CD4-positive, alpha-beta T cell (primary cell): ENCODE measurements around the gene ATP11A. TPM values are rescaled to one million over a fixed set of nuclear protein-coding genes. Genes with fewer than 3 reads are reported as not detected.

ENCODE experiments used
- ATAC-seq: fragments of 200-7000 bp; cut with Tn5 transposase; one replicate; pipeline ENCODE4 v1.10.0; 2022; ENCODE audit warnings: mild to moderate bottlenecking; ENCODE audit not compliant: poor library complexity
- CTCF ChIA-PET: fragments of 350-600 bp; sonication (Branson Sonifier 250); formaldehyde crosslinking; loops from one replicate; lab custom pipeline; 2021; ENCODE audit warnings: antibody characterized with exemption, inconsistent platforms; lab: Charles Lee
- POLR2A ChIA-PET: fragments of 350-600 bp; sonication (Branson Sonifier 250); formaldehyde crosslinking; loops from one replicate; lab custom pipeline; 2021; ENCODE audit warnings: antibody characterized with exemption, inconsistent platforms; lab: Charles Lee
- DNase-seq, 14 experiments: peaks; one replicate each; pipeline ENCODE4 v3.0.0-alpha.2; 2013 to 2020; ENCODE audit warnings: mixed read lengths in 2 of 14
- H3K27ac ChIP-seq, 2 donors: one replicate each; pipeline versions ENCODE4 v1.5.1 to v1.7.0; 2013; ENCODE audit warnings: low read length in 2 of 2, low read depth in 1 of 2, mild to moderate bottlenecking in 1 of 2
- H3K27me3 ChIP-seq, 2 experiments: 1 replicate in 1 of 2; 2 replicates in 1 of 2; pipeline versions ENCODE4 v1.6.1 to v1.7.0; 2013; ENCODE audit warnings: low read length in 2 of 2, control low read depth in 1 of 2, mild to moderate bottlenecking in 1 of 2, moderate library complexity in 1 of 2; ENCODE audit not compliant: insufficient read depth in 2 of 2, control insufficient read depth in 1 of 2
- H3K36me3 ChIP-seq: one replicate; pipeline ENCODE4 v1.6.1; 2013; ENCODE audit warnings: low read length, control low read depth; ENCODE audit not compliant: insufficient read depth
- H3K4me1 ChIP-seq: one replicate; pipeline ENCODE4 v1.6.1; 2013; ENCODE audit warnings: low read length, control low read depth; ENCODE audit not compliant: insufficient read depth
- H3K4me3 ChIP-seq: one replicate; pipeline ENCODE4 v1.5.1; 2013; ENCODE audit warnings: mild to moderate bottlenecking, low read length, moderate library complexity
- H3K9me3 ChIP-seq, 2 experiments: 1 replicate in 1 of 2; 2 replicates in 1 of 2; pipeline versions ENCODE4 v1.6.1 to v1.7.0; 2013; ENCODE audit warnings: low read length in 2 of 2, mild to moderate bottlenecking in 2 of 2, control low read depth in 1 of 2, moderate library complexity in 1 of 2; ENCODE audit not compliant: control insufficient read depth in 1 of 2, insufficient read depth in 1 of 2
- H3K27ac Mint-ChIP-seq: one replicate; pipeline ENCODE4 v1.8.0; 2020; ENCODE audit warnings: mixed read lengths
- H3K27me3 Mint-ChIP-seq: one replicate; pipeline ENCODE4 v1.8.0; 2021; ENCODE audit warnings: mixed read lengths
- H3K36me3 Mint-ChIP-seq: one replicate; pipeline ENCODE4 v1.8.0; 2021; ENCODE audit warnings: low read depth, mixed read lengths
- H3K4me1 Mint-ChIP-seq: one replicate; pipeline ENCODE4 v1.8.0; 2021; ENCODE audit warnings: low read depth, mixed read lengths
- H3K4me3 Mint-ChIP-seq: one replicate; pipeline ENCODE4 v1.8.0; 2020; ENCODE audit warnings: mild to moderate bottlenecking, mixed read lengths
- H3K9me3 Mint-ChIP-seq: one replicate; pipeline ENCODE4 v1.8.0; 2020; ENCODE audit warnings: mixed read lengths
- CTCF ChIP-seq: fragments of 200-600 bp; IDR thresholded peaks from one replicate; pipeline ENCODE4 v1.8.0; 2022; ENCODE audit warnings: antibody characterized with exemption, mild to moderate bottlenecking
- intact Hi-C, 2 experiments: fragments of 100-400 bp; cut with DNase I in 1 of 2; cut with micrococcal nuclease in 1 of 2; formaldehyde crosslinking; loops; one replicate each; pipeline versions ENCODE4 v1.15.1 to v1.9.0; 2023 to 2025; cut with DNase I, micrococcal nuclease
- total RNA-seq, 174 experiments: library from RNA in 2 of 174; stranded (reverse) in 2 of 174; gene quantifications; one replicate each; pipeline ENCODE4 v1.2.3 and lab custom pipeline; 2021 to 2026

ATP11A gene
- total RNA-seq, 2 experiments from 2014 or later = 56.7 to 66.8 TPM

GRCh38 chr13:112844411-112844810, 154.6 kb downstream of the ATP11A start:
- no peak for ATAC-seq
- Mint-ChIP-seq H3K4me1 (no peaks in the 10 kb centered on the region), H3K9me3 (no peaks in the 10 kb centered on the region), H3K36me3 (peaks cover 61% of the 10 kb centered on the region), H3K4me3 (no peak overlapping the region), H3K27me3 (no peaks in the 10 kb centered on the region), H3K27ac (no peak overlapping the region)
- no peak for DNase-seq
- intact Hi-C loops = no loop called here
- H3K27ac ChIP-seq = no peak overlapping the region
- ChIA-PET CTCF (no interaction called here), POLR2A (no interaction called here)
- TF ChIP-seq CTCF = no peak
- H3K27me3 ChIP-seq = no peaks in the 10 kb centered on the region
- no peak overlapping the region for H3K4me3 ChIP-seq
- H3K9me3 ChIP-seq = peaks cover 0 to 6% of the 10 kb centered on the region in 2 experiments
- no peaks in the 10 kb centered on the region for H3K4me1 ChIP-seq
- H3K36me3 ChIP-seq = peaks cover 31% of the 10 kb centered on the region

- H3K4me1 ChIP-seq = no peaks in the 10 kb centered on the region
- no peak for ATAC-seq
- DNase-seq = peak in 1 of 14 experiments; percentile 16
- H3K9me3 ChIP-seq = peaks cover 0 to 6% of the 10 kb centered on the region in 2 experiments
- Mint-ChIP-seq H3K36me3 (peaks cover 62% of the 10 kb centered on the region), H3K9me3 (no peaks in the 10 kb centered on the region), H3K4me1 (no peaks in the 10 kb centered on the region), H3K27me3 (no peaks in the 10 kb centered on the region), H3K27ac (no peak overlapping the region), H3K4me3 (no peak overlapping the region)
- no peak overlapping the region for H3K4me3 ChIP-seq
- no peak for TF ChIP-seq CTCF
- ChIA-PET POLR2A (no interaction called here), CTCF (no interaction called here)
- peaks cover 31% of the 10 kb centered on the region for H3K36me3 ChIP-seq
- intact Hi-C loops = no loop called here
- H3K27ac ChIP-seq = no peak overlapping the region
- H3K27me3 ChIP-seq = no peaks in the 10 kb centered on the region
Observed at GRCh38 chr13:112844879-112845278, 155.0 kb downstream of the ATP11A start.

GRCh38 chr13:112845511-112846144, 155.8 kb downstream of the ATP11A start:
- peaks cover 67% of the 10 kb centered on the region for H3K36me3 Mint-ChIP-seq
- H3K27ac Mint-ChIP-seq = no peak overlapping the region
- Histone ChIP-seq H3K4me3 (no peak overlapping the region), H3K4me1 (no peaks in the 10 kb centered on the region), H3K27ac (no peak overlapping the region), H3K36me3 (peaks cover 36% of the 10 kb centered on the region), H3K9me3 (peaks cover 0 to 6% of the 10 kb centered on the region in 2 experiments), H3K27me3 (no peaks in the 10 kb centered on the region)
- no peaks in the 10 kb centered on the region for H3K4me1 Mint-ChIP-seq
- ATAC-seq = no peak
- intact Hi-C loops = no loop called here
- no peak for TF ChIP-seq CTCF
- peak in 1 of 14 experiments; percentile 16 for DNase-seq
- POLR2A ChIA-PET = no interaction called here
- no peaks in the 10 kb centered on the region for H3K27me3 Mint-ChIP-seq
- H3K4me3 Mint-ChIP-seq = no peak overlapping the region
- CTCF ChIA-PET = no interaction called here
- no peaks in the 10 kb centered on the region for H3K9me3 Mint-ChIP-seq
